RWPE1 (cell line): ENCODE measurements around the gene CNN2.

Experiments used
- CTCF ChIA-PET: fragments of 350-600 bp; sonication (Branson Sonifier 250); formaldehyde crosslinking; extraction: SDS; loops from one replicate; lab custom pipeline; 2021; lab: Yijun Ruan, JAX
- POLR2A ChIA-PET: fragments of 400-600 bp; formaldehyde crosslinking; extraction: SDS; loops from one replicate; lab custom pipeline; 2020; ENCODE audit warnings: antibody characterized with exemption; ENCODE audit not compliant: low non-redundant PET; lab: Yijun Ruan, JAX
- DNase-seq: peaks from one replicate; pipeline ENCODE4 v3.0.0; 2012; ENCODE audit warnings: low spot score
- H3K27ac ChIP-seq: fragments of 450-650 bp; 2 replicates; pipeline ENCODE4 v1.5.1; 2017
- CTCF ChIP-seq: fragments of 450-650 bp; conservative IDR thresholded peaks from 2 replicates; pipeline ENCODE4 v1.5.1; 2017; ENCODE audit warnings: low read depth, mild to moderate bottlenecking

The CNN2 gene

GRCh38 chr19:1067341-1067957, 41.0 kb downstream of the CNN2 start:
- H3K27ac ChIP-seq = peak overlapping the region; percentile 83
- POLR2A ChIA-PET = no interaction called here
- no peak for DNase-seq
- CTCF ChIA-PET = interaction anchor here (0.6 to 1.0 kb wide), 2 partner anchors 19 to 66 kb away, joined by 3 read pairs; no protein-coding TSS in a partner anchor
- no peak for TF ChIP-seq CTCF

- DNase-seq = no peak
- POLR2A ChIA-PET = no interaction called here
- no peak overlapping the region for H3K27ac ChIP-seq
- CTCF ChIA-PET = interaction anchor here (0.6 kb wide), 1 partner anchor 20 kb away, joined by 3 read pairs; no protein-coding TSS in a partner anchor
- no peak for TF ChIP-seq CTCF
Observed at GRCh38 chr19:1068009-1069001, 41.9 kb downstream of the CNN2 start.

- CTCF ChIA-PET = no interaction called here
- DNase-seq = no peak
- no peak overlapping the region for H3K27ac ChIP-seq
- TF ChIP-seq CTCF = no peak
- POLR2A ChIA-PET = no interaction called here
Observed at GRCh38 chr19:1069009-1069779, 42.8 kb downstream of the CNN2 start.

GRCh38 chr19:1070576-1070930, 44.1 kb downstream of the CNN2 start:
- ChIA-PET CTCF (interaction anchor here (0.6 to 0.7 kb wide), 3 partner anchors 9 to 211 kb away, joined by 3 to 5 read pairs (median 3); partner anchors contain the start of gene CFD), POLR2A (no interaction called here)
- TF ChIP-seq CTCF = no peak
- H3K27ac ChIP-seq = no peak overlapping the region
- DNase-seq = no peak

GRCh38 chr19:1070931-1071791, 44.8 kb downstream of the CNN2 start:
- POLR2A ChIA-PET = no interaction called here
- CTCF ChIA-PET = interaction anchor here (0.6 to 0.8 kb wide), 3 partner anchors 9 to 212 kb away, joined by 3 to 5 read pairs (median 3); partner anchors contain the start of gene CFD

More at GRCh38 chr19:1070931-1071791, 44.8 kb downstream of the CNN2 start:
- H3K27ac ChIP-seq = peak overlapping the region; percentile 19
- no peak for TF ChIP-seq CTCF
- DNase-seq = no peak
